ENCODE data around the gene AFF3.

Gene AFF3

GRCh38 chr2:100002059-100002458, 140.3 kb downstream of the AFF3 start:
- no peak for DNase-seq

GRCh38 chr2:100000915-100001707, 141.3 kb downstream of the AFF3 start:
- no peak for DNase-seq

GRCh38 chr2:99998651-99999320, 143.6 kb downstream of the AFF3 start:
- DNase-seq, result no peak

- no peak for DNase-seq
Observed at GRCh38 chr2:99989905-99990304, 152.5 kb downstream of the AFF3 start.

- DNase-seq, result no peak
Observed at GRCh38 chr2:99988599-99988998, 153.8 kb downstream of the AFF3 start.

GRCh38 chr2:99987160-99987559, 155.2 kb downstream of the AFF3 start:
- DNase-seq, result no peak

- DNase-seq, result no peak
Observed at GRCh38 chr2:99984799-99985515, 157.4 kb downstream of the AFF3 start.

- DNase-seq, result no peak
Observed at GRCh38 chr2:99982744-99983143, 159.6 kb downstream of the AFF3 start.

- DNase-seq, result no peak
Observed at GRCh38 chr2:99981840-99982239, 160.6 kb downstream of the AFF3 start.

- no peak for DNase-seq
Observed at GRCh38 chr2:99980176-99980575, 162.2 kb downstream of the AFF3 start.

- no peak for DNase-seq
Observed at GRCh38 chr2:99977966-99978365, 164.4 kb downstream of the AFF3 start.

GRCh38 chr2:99975386-99975785, 167.0 kb downstream of the AFF3 start:
- no peak for DNase-seq

- no peak for DNase-seq
Observed at GRCh38 chr2:99974682-99975375, 167.6 kb downstream of the AFF3 start.

GRCh38 chr2:99974275-99974674, 168.1 kb downstream of the AFF3 start:
- peak; percentile 45 for DNase-seq

GRCh38 chr2:99971326-99971900, 171.0 kb downstream of the AFF3 start:
- no peak for DNase-seq

GRCh38 chr2:99970292-99970868, 172.0 kb downstream of the AFF3 start:
- DNase-seq, result no peak

- peak; percentile 10 for DNase-seq
Observed at GRCh38 chr2:99961196-99961913, 181.0 kb downstream of the AFF3 start.

- peak; percentile 37 for DNase-seq
Observed at GRCh38 chr2:99960790-99961189, 181.6 kb downstream of the AFF3 start.

- DNase-seq, result no peak
Observed at GRCh38 chr2:99960291-99960690, 182.1 kb downstream of the AFF3 start.

GRCh38 chr2:99959261-99960014, 183.0 kb downstream of the AFF3 start:
- no peak for DNase-seq
